NAMALWA (cell line): ENCODE results near the gene ATG4B.
"Not testable (repeated sequence)": the region's sequence is repeated elsewhere in the genome, so short reads cannot be mapped to it uniquely, and the experiment has no call there.

Experiments used
- DNase-seq: peaks from one replicate; pipeline ENCODE4 v3.0.0-alpha.2; 2015; ENCODE audit warnings: low spot score

ATG4B gene

GRCh38 chr2:241640165-241640795, 2.8 kb downstream of the ATG4B start:
- no peak for DNase-seq

GRCh38 chr2:241641631-241642030, 4.1 kb downstream of the ATG4B start:
- no peak for DNase-seq

GRCh38 chr2:241645056-241645914, 7.8 kb downstream of the ATG4B start:
- DNase-seq, result no peak

GRCh38 chr2:241645915-241646645, 8.6 kb downstream of the ATG4B start:
- DNase-seq, result no peak

GRCh38 chr2:241648453-241648852, 11.0 kb downstream of the ATG4B start:
- no peak for DNase-seq

- no peak for DNase-seq
Measured at GRCh38 chr2:241649404-241649803, 11.9 kb downstream of the ATG4B start.

- no peak for DNase-seq
Measured at GRCh38 chr2:241649927-241650326, 12.4 kb downstream of the ATG4B start.

GRCh38 chr2:241652142-241652541, 14.6 kb downstream of the ATG4B start:
- DNase-seq, result no peak

- DNase-seq, result no peak
Measured at GRCh38 chr2:241652722-241653121, 15.2 kb downstream of the ATG4B start.

- DNase-seq, result no peak
Measured at GRCh38 chr2:241653210-241653750, 15.8 kb downstream of the ATG4B start.

GRCh38 chr2:241654551-241654950, 17.1 kb downstream of the ATG4B start:
- no peak for DNase-seq

- DNase-seq, result no peak
Measured at GRCh38 chr2:241655516-241656189, 18.2 kb downstream of the ATG4B start.

GRCh38 chr2:241656190-241656741, 18.8 kb downstream of the ATG4B start:
- no peak for DNase-seq

- DNase-seq, result no peak
Measured at GRCh38 chr2:241657786-241658254, 20.3 kb downstream of the ATG4B start.

- no peak for DNase-seq
Measured at GRCh38 chr2:241658296-241658695, 20.8 kb downstream of the ATG4B start.

- DNase-seq, result peak; percentile 66
Measured at GRCh38 chr2:241659150-241659739, 21.8 kb downstream of the ATG4B start.

GRCh38 chr2:241660593-241661213, 23.2 kb downstream of the ATG4B start:
- DNase-seq, result no peak

GRCh38 chr2:241662731-241663130, 25.2 kb downstream of the ATG4B start:
- not testable (repeated sequence) for DNase-seq

GRCh38 chr2:241665731-241666440, 28.4 kb downstream of the ATG4B start:
- no peak for DNase-seq
